ENCODE results near the gene PRRX1.

The PRRX1 gene

DNA sequence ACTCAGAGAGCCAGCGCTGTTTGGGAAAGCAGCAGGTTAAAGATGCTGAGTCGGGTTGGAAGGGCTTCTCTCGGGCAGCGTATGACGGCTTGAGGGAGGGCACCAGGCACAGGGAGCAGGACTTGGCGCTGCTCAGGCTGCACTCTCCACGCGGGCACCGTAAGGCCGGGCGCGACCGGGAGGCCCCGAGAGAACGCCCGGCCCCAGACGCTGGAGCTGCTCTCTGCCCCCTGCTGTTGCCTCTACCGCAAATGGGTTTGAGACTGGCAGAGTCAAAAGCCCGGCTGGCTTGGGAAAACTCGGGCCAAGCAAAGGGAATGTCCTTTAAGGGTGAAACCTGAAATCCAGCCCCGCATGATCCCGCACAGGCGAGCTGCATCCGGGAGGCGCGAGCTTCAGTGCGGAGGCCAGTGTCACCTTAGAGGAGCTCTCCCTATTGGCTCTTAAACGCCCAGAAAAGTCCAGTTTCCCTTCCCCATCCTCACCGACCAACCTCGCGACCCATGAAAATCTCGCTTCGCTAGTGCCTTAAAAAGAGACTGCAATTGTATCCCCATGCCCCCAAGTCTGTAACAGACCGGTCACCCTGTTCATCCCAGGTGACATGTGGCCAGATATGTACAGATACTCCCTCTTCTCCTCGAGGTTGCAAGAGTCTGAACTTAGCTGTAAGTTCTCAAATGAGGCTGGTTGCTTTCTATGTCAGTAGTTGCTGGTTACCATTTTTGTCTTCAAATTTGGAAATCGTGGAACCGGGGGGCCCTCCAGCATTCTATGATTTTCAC is 1.1 kb downstream of the PRRX1 start:
- no peak for DNase-seq (ENCODE audit: low read depth)

DNA sequence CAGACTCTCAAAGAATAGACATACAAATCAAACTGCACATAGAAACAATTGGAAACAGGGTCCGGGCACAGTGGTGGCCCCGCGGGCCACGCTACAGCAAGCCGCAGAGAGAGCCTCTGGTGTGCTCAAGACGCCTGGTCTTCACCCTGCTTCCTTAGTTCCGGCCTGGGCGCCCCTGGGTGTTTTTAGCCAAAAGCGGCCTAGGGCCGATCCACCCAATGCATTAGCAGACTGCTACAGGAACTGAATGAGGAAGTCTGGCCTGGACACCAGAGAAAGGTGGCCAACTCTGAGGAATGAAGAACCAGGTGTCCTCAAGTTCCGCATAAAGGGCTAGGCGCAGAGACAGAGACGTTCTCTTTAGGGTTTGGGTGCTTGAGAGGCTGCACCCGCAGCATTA is 1.7 kb downstream of the PRRX1 start:
- no peak for DNase-seq (ENCODE audit: low read depth)

- DNase-seq (ENCODE audit: low read depth): no peak
Observed at GRCh38 chr1:170666541-170667254, 2.8 kb downstream of the PRRX1 start.

DNA sequence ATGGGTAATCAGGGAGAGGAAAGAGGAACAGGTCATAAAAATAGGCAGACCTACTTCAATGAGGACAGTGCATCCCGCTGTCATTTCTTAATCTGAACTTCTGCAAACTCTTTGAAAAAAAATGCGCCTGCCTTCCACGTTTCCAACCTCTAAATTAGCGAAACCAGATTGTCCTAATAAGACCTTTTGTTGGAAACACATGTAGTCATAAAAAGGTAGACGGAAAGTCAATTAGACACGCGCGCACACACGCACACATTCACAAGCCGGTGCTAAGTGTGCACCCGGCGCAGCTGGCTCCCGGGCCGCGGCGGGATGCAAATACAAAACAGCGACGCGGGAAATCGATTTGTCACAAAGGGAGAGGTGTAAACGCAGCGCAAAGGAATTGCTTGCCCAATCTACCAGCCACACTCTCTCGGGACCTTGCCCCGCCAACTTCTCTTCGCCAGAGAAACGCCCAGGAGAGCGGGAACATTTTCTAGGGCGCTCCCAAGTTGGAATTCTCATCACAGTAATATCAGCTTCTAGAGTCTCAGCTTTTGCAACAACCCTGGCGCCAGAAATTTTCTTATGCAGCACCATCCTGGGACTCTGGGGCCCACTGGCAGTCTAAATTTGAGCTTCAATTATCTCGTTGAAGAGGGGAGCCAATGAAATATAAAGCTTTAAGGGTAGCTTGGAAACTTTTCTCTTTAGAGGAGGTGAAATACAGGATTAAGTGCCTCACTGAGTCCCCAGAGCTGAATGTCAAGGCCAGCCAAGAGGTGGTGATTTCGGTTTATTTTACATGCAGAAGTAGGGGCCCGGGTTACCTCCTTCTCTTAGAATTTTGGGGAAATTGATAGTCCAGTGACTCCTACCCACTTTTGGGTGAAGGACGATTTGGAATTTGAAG is 4.5 kb downstream of the PRRX1 start:
- no peak for DNase-seq (ENCODE audit: low read depth)

GRCh38 chr1:170669107-170669445 is 5.1 kb downstream of the PRRX1 start:
- DNase-seq (ENCODE audit: low read depth): no peak

- DNase-seq (ENCODE audit: low read depth): no peak
Observed at GRCh38 chr1:170669586-170670530, 5.9 kb downstream of the PRRX1 start.

DNA sequence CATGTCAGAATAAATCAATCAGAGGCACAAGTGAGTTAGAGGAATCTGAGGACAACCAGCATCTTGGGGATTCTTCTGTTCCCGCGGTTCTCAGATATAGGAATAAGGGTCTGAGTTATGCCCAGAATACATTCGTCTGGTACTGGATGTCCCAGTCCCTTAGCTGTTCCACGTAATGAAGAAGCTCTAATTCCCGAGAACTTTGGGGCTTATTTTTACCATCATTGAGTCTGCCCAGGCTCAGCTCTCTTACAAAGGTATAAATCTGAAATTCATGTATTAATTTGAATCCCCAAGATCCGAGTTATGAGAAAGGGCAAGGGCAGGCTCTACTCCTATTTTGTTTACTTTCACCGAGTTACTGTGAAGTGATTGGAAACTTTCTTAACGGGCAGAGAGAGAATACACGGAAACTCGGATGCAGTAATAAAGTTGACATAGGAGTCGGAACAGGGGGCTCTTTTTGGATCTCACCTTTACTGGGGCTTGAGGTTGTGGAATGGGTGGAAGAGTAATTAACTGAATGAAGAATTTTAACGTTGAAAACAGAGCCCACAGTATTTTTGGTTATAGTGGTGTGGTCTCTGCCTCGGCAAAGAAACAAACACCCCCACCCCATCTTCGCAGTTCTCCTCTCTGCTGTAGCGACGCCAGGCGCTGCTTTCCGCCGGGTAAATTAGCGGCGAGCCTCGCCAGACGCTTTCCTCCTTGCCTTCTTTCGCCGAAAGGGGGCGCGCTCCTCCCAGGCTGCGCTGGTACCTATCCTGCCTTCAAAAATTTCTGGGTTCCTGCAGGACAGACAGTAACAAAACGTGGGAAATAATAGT is 7.1 kb downstream of the PRRX1 start:
- DNase-seq (ENCODE audit: low read depth): no peak

- DNase-seq (ENCODE audit: low read depth): no peak
Observed at GRCh38 chr1:170671629-170671963, 7.7 kb downstream of the PRRX1 start.

DNA sequence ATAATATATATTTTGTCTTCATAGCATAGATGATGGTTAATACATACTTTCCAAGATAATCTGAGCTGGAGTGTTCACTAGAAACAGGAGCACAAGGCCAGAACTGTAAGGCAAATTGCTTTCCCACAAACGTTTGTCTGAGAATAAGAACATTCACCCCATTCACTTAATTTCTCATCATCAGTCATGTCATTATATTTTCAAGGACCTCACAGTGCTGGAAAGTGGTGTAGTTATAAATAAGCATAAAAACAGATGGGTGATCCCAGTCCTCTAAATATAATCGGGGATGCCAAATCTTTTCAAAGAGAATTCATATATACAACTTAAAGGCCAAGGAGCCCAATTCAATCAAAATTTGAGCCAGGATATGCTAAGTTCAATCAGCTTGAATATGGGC is 8.4 kb downstream of the PRRX1 start:
- DNase-seq (ENCODE audit: low read depth): no peak

DNA sequence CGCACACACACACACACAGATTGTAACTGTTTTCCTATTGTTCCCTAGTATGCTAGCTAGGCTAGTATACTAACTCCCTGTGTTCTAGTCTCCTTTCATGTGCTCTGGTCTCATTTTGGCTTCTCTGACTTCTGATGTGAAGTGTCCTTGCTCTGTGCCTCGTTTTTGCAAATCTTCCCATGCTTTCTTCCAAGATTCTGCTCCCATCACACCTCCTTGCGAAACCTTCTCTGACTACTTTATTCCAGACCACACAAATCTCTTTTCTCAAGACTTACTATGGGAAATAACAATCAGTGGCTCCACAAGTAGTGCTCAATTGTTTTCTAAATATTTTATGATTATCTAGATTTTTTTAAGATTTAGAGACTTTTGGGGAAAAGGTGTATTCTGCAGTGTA is 10.3 kb downstream of the PRRX1 start:
- no peak for DNase-seq (ENCODE audit: low read depth)

- no peak for DNase-seq (ENCODE audit: low read depth)
Observed at GRCh38 chr1:170674986-170675385, 11.1 kb downstream of the PRRX1 start.

- no peak for DNase-seq (ENCODE audit: low read depth)
Observed at GRCh38 chr1:170675865-170676264, 11.9 kb downstream of the PRRX1 start.

DNA sequence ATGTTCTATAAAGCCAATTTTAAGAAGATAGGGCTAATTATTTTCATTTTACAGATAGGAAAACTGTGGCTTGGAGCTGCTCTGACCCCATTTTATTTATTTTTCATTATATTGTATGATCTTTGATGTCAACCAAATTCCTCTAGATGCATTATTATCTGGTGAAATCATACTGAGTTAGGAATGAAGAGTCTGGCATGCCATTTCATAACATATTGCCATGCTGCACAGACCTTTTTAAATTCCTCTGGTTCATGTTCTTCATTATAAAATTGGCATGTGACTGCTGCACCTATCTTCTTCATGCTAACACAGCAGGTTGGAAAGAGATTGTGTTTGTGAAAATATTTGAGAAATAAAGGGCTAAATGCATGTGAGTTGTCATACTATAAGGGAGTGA is 12.7 kb downstream of the PRRX1 start:
- DNase-seq (ENCODE audit: low read depth): no peak

GRCh38 chr1:170678027-170678600 is 14.2 kb downstream of the PRRX1 start:
- no peak for DNase-seq (ENCODE audit: low read depth)

GRCh38 chr1:170680428-170680827 is 16.5 kb downstream of the PRRX1 start:
- DNase-seq (ENCODE audit: low read depth): no peak

GRCh38 chr1:170682169-170682568 is 18.2 kb downstream of the PRRX1 start:
- no peak for DNase-seq (ENCODE audit: low read depth)

- DNase-seq (ENCODE audit: low read depth): no peak
Observed at GRCh38 chr1:170682809-170683208, 18.9 kb downstream of the PRRX1 start.

DNA sequence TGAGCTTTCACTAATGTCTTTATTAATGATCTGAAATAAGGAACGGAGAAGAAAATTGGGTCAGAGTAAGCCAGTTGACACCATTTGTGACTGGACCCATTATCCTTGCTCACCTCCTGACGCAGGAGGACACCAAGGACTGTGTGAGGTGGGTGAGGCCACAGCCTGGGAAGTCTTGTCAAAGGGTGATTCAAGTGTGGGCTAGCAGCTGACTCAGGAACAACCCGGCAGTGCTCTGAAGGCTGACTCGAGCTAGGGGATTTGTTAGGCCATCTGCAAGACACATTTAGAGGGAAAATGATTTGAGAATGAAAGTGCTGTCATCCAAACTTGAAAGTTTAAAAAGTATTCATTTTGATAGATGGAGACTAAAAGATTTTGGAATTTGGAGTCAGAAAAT is 21.2 kb downstream of the PRRX1 start:
- no peak for DNase-seq (ENCODE audit: low read depth)

GRCh38 chr1:170686291-170686690 is 22.4 kb downstream of the PRRX1 start:
- DNase-seq (ENCODE audit: low read depth): no peak

GRCh38 chr1:170687621-170688020 is 23.7 kb downstream of the PRRX1 start:
- no peak for DNase-seq (ENCODE audit: low read depth)

GRCh38 chr1:170691258-170691657 is 27.3 kb downstream of the PRRX1 start:
- no peak for DNase-seq (ENCODE audit: low read depth)
